Measurements from ENCODE around the gene GALNTL6.
"Not testable (repeated sequence)": the region's sequence is repeated elsewhere in the genome, so short reads cannot be mapped to it uniquely, and the experiment has no call there.

Gene GALNTL6

DNA sequence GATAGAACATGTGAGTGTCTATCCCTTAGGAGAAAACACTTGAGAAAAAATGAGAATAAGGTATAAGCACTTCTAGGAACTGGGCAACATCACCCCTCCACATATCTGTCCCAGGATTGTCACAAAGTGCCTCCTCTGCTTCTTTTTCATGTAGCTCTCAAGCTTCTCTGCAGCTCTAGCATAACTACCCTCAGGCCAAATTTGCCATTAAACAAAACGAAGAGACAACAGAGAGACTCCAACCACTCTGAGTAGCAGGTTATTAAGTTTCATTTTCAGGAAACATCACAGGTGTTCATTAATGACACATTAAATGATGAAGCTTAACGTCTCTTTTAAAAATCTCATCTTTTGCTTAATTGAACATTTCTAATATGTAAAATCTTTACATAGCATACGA lies 580.0 kb downstream of the GALNTL6 start:
- no peak for DNase-seq (ENCODE audit: low read depth)

DNA sequence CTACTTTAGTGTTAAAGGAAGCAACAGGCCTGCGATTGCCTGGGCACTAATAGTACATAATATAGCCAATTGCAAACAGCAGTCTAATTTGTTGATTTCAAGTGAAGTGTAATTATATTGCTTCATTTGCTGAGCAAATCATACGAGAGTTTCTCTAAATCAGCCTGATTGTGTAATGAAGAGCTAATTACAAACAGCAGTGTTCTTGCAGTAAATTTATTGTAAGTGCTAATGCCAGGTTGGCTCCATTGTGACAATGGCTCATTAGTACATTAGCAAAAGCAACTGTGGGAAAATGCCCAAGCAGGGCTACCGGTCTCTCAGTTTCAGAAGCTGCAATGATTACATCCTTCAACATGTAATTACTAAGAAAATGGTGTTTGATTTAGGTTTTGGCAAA lies 591.5 kb downstream of the GALNTL6 start:
- DNase-seq (ENCODE audit: low read depth) = no peak

DNA sequence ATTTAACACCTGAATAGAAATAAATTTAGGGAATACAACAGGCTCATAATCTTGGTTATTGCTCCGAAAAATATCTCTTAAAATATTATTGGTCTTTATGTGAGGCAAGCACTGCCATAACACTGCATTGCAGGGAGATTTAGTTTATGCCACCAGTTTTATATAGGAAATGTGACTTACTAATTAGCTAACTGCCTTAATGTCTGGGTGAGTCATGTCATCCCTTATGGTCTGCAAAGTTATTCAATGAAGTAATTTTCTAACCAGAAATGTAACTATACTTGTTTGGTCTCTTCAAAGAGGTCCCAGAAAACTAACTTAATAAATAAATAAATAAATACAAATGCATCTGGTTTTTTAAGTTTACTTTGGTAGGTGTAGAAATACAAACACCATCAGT lies 597.2 kb downstream of the GALNTL6 start:
- DNase-seq (ENCODE audit: low read depth) = no peak

DNA sequence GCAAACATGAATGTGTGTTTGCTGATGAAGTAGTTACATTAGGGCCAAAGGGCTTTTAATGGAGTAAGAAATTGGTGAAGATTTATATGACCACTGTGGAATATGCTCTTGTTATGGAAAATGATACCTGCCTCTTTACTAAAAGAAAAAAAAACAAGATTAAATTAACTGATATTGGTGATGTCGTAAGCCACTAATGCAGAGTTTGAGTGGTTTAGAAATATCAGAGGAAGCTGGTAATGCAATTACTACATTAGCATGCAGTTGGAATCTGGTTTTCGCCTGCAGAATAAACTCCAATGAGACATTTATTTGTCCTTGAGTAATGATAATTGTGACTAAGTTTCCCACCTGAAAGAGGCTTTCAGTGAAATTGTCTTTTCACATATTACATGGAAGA lies 597.9 kb downstream of the GALNTL6 start:
- DNase-seq (ENCODE audit: low read depth) = no peak

DNA sequence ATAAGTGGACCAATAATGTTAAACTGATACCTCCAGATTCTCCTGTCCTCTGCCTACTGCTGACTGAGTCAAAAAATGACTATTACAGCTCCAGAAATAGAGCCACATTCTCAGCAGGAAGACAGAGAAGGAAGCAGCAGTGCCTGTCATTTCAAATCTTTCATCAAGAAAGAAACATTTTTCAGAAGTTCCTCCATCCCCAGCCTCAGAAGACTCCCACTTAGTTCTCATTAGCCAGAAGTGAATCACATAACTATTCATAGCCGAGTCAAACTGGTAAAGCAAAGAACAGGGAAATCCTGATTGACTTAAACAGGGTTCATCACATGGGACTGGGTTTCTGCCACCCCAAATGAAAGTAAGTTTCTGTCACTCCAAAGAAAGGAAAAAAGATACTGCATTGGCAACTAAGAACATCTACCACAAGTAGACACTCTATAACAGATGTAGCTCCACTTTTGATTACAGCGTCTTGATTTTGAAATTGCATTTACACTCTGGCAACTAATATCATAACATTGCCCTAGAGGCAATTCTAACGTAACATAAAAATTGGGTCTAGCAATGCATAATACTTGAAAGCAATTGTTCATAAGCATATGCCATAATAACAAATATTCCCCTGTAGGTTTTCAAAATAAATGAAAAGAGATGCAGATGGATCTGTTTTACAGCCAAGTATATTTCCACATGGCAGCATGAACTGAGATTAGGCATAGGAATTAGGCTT lies 599.8 kb downstream of the GALNTL6 start:
- no peak for DNase-seq (ENCODE audit: low read depth)

GRCh38 chr4:172428979-172429378 lies 615.8 kb downstream of the GALNTL6 start:
- not testable (repeated sequence) for DNase-seq (ENCODE audit: low read depth)

DNA sequence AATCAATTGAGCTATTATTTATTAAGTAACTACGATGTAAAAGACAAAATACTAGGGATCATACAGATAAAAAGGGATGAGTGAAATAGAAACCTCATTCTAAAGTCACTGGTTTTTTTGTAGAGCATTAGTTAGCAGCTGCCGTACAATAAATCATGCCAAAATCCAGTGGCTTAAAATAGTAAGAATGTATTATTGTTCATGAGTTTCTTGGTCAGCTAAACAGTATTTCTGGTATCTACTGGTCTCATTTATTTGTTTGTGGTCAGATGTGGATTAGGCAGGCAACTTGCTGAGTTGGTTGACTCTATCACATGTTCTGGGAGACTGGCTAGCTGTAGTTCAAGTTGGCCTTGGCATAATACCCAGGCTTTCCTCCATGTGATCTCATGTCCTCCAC lies 667.3 kb downstream of the GALNTL6 start:
- no peak for DNase-seq (ENCODE audit: low read depth)

DNA sequence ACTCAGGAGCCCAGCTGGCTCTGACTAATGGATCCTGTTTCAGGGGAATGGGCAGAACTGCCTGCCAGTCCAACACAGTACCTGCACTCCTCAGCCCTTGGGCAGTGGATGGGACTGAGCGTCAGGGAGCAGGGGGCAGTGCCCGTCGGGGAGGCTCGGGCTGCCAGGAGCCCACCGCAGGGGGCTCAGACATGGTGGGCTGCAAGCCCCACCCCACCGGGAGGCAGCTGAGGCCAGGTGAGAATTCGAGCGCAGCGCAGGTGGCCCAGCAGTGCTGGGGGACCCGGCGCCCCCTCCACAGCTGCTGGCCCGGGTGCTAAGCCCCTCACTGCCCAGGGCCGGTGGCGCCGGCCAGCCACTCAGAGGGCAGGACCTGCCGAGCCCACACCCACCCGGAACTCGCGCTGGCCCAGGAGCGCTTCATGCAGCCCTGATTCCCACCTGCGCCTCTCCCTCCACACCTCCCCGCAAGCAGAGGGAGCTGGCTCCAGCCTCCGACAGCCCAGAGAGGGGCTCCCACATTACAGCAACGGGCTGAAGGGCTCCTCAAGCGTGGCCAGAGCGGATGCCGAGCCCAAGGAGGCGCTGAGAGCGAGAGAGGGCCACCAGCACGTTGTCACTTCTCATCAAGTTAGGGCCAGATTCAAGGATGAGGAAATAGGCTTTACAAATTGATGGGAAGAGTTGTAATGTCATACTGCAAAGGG lies 668.8 kb downstream of the GALNTL6 start:
- DNase-seq (ENCODE audit: low read depth) = no peak

- DNase-seq (ENCODE audit: low read depth) = no peak
These were observed 671.8 kb downstream of the GALNTL6 start for GRCh38 chr4:172485007-172485406.

GRCh38 chr4:172486531-172486930 lies 673.3 kb downstream of the GALNTL6 start:
- DNase-seq (ENCODE audit: low read depth) = no peak

DNA sequence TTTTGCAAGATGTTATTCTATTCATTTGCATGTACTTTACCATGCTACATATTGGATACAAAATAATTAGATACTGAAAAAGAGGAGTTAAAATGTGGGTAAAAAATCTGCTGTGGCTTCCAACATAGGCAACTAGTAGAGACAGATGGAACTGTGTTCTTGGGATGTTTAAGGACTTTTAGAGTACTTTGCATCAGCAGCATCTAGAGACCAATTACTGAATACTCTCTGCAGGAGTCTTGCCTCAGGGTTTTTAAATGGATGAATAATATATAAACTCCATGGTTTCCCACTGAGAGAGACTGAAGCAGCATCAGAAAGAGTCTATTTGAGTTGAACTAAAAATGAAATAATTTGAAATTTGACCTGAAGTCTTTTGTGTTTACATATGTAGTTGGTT lies 676.7 kb downstream of the GALNTL6 start:
- no peak for DNase-seq (ENCODE audit: low read depth)

- DNase-seq (ENCODE audit: low read depth) = no peak
These were observed 682.6 kb downstream of the GALNTL6 start for GRCh38 chr4:172495769-172496168.

DNA sequence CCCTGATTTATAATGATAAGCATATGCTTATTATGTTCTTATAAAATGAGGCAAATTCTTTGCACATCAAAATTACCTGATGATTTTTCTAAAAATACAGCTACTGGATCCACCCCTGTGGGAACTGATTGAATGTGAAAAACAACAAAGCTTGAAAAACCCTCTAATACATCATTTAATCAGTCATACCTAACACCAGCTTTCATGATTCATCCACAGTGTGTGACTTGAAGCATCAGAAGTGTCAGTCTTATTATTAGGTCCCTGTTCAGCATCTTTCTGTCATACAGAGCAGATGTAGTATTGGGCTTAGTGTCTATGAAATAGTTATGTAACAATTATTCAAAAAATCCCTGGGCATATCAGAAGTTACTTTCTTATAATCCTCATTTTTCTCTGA lies 684.1 kb downstream of the GALNTL6 start:
- DNase-seq (ENCODE audit: low read depth) = no peak

- DNase-seq (ENCODE audit: low read depth) = no peak
These were observed 700.8 kb downstream of the GALNTL6 start for GRCh38 chr4:172514011-172514410.

DNA sequence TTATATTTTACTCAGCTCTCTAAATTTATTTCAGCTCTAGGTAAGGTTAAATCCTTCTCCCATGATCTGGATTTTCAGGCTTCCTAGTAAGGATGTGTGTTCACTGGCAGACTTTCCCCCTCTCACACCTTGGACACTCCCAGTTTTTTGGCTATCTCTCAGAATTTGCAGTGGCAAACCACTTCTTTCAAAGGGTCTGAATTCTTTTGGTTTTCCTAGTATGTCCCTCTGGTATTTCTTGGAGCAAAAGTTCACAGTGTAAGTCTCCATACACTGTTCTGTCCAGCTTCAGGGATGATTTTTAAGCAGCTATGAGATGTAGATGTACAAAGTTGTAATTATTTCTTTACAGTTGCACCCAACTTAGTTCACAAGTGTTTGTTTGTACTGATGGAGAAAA lies 701.6 kb downstream of the GALNTL6 start:
- no peak for DNase-seq (ENCODE audit: low read depth)

GRCh38 chr4:172515266-172515879 lies 702.2 kb downstream of the GALNTL6 start:
- no peak for DNase-seq (ENCODE audit: low read depth)

GRCh38 chr4:172517391-172517790 lies 704.2 kb downstream of the GALNTL6 start:
- no peak for DNase-seq (ENCODE audit: low read depth)

DNA sequence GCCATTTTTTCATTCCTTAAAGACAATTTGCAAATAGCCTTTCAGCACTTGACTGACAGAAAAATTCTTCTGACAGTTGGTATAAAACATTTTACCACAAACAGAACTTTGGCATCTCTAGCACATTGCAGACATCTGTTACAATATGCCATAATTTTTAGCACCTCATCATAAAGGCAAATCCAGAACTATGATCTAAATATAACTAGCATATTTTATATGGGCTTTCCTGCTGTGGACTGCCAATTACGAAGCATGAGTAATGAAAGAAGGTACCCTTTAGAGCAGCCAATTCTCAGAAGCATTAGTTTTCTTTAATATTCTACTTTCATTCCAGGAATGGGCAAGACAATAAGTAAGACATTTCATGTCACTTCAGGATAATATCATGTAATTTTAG lies 708.0 kb downstream of the GALNTL6 start:
- no peak for DNase-seq (ENCODE audit: low read depth)

- no peak for DNase-seq (ENCODE audit: low read depth)
These were observed 708.5 kb downstream of the GALNTL6 start for GRCh38 chr4:172521680-172522079.

DNA sequence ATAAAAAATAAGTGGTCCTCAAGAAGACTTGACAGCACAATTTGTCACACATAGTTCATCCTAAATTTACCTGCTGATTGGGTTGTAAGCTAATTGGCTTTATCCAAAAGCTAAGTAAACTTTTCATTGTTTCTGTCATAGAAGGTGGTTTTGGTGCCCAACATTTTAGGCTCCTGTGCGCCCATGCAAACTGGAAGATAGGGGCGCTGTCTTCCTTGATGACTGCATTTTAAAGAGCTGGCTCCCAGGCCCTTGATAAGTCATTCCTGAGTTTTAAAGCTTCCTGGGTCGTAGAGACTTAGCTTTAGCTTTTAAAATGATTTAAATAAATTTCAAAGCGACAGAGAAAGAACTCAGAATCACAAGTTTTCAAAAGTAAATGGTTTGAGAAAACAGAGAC lies 730.0 kb downstream of the GALNTL6 start:
- DNase-seq (ENCODE audit: low read depth) = no peak

GRCh38 chr4:172546782-172547181 lies 733.6 kb downstream of the GALNTL6 start:
- no peak for DNase-seq (ENCODE audit: low read depth)

DNA sequence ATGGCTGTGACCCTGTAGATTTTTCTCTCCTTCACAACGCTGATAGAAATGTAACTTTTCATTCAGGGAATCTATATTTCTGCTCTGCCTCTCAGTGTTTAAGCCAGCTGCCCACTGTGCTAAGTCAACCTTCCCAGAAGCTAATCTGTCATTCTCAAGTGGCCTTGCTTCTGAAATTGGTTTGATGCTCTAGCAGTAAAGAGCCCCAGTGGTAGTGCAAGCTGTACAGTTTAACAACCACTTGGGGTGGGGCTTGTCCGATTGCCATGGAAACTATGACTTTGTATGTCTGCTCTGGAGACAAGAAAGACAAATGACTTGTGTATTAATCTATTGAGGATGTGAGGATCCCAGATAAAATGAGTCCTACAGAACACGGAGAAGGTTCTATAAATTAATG lies 734.5 kb downstream of the GALNTL6 start:
- DNase-seq (ENCODE audit: low read depth) = no peak

- DNase-seq (ENCODE audit: low read depth) = no peak
These were observed 740.0 kb downstream of the GALNTL6 start for GRCh38 chr4:172553216-172553615.
